HTERT RPE-1 (cell line): ENCODE measurements around the gene RAB41.
"Not testable (repeated sequence)": the region's sequence is repeated elsewhere in the genome, so short reads cannot be mapped to it uniquely, and the experiment has no call there.

Source experiments
- in situ Hi-C: fragments of 300-500 bp; cut with MboI; formaldehyde crosslinking; loops from 4 replicates; pipeline ENCODE4 v1.14.3; 2020; ENCODE audit warnings: low sequenced_read_pairs

The RAB41 gene

DNA sequence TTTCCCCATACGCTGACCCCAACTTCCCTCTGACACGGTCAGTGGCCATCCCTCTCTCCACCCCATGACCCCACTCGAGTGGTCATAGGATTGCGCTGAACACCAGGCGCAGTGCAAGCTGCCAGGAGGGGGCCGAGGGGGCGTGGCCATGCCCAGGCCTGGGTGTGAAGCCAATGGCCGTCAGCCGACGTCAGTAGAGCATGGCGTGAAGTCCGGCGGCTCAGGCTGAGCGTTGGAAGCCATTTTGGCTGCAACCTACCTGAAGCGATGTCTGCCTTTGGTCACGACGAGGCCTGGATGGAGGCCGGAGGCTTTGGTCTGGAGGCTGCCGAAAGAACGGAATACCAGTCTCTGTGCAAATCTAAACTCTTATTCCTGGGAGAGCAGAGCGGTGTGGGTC lies at the start of gene RAB41:
Gene RAB41 (plus strand): TSS at position 222 of the 400 bp plus-strand sequence. CDS start 46 bp downstream, at position 268.
- in situ Hi-C loops: no loop called here

- in situ Hi-C loops: no loop called here
These were observed 47.6 kb upstream of the RAB41 start, which contains the start of gene AWAT1 for GRCh38 chrX:70234355-70234754. TSS of gene AWAT1 (plus strand) at chrX:70234655. CDS start at chrX:70234696, 41 bp downstream.

GRCh38 chrX:70240751-70241150 lies 41.2 kb upstream of the RAB41 start:
- in situ Hi-C loops: no loop called here

DNA sequence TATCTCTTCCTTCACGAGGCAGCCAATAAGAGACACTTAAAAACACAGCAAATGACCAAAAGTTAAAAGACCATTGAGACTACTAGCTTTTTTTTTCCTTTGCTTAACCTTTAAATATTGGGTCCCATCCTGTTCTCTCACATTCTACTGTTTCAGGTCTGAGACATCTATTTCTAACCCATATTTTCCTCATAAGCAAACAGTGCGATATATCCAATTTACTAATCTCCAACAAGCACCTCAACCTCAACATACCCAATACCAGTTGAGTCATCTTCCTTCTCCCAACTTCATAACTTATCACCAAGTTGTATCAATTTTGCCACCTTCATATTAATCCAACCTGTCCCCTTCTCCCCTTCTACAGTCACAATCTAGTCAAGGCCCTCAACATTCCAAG lies 40.5 kb upstream of the RAB41 start:
- in situ Hi-C loops: no loop called here

DNA sequence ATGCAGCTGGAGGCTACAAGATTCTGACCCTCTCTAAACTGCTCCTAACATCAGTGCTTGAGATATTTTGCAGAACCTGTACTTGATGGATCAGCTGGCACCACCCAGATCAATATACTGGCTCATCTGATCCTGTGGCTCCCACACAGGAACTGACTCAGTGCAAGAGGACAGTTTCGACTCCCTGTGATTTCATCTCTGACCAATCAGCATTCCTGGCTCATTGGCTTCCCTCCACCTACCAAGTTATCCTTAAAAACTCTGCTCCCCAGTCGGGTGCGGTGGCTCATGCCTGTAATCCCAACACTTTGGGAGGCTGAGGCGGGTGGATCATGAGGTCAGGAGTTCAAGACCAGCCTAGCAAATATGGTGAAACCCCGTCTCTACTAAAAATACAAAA lies 38.4 kb upstream of the RAB41 start:
- in situ Hi-C loops: not testable (repeated sequence)

DNA sequence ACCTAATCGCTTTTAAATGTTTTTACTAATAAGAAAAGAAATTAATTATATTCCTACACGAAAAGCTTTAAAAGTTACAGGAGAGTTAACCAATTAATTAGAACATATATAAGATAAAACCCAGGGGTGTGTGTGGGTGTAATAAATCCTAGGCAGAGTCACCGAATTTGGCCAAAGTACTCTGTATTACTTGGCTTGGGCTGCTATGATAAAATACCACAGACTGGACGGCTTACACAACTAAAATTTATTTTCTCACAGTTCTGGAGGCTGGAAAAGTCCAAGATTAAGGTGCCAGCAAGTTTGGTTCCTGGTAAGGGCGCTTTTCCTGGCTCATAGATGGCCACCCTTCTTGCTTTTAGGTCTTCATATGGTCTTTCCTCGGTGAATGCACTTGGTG lies 37.1 kb upstream of the RAB41 start:
- in situ Hi-C loops: no loop called here

- in situ Hi-C loops: no loop called here
These were observed 34.7 kb upstream of the RAB41 start for GRCh38 chrX:70247252-70247651.

DNA sequence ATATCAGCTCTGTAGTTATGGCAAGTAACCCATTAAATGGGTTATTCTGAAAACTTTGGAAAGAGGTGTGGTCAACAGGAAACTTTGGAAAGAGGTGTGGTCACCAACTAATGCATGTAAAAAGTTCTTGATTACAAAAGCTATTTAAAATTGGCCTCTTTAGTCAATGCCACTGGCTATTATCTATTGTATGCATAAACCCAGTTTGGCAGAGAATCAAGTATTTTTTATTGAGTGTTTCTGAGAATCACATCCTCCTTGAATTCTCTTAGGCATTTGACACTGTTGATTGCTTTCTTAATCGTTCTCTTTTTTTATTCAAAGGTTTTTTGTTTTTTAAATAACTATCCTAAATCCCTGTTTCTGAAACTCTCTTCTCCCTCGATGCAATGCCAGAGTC lies 29.5 kb upstream of the RAB41 start:
- in situ Hi-C loops: no loop called here

DNA sequence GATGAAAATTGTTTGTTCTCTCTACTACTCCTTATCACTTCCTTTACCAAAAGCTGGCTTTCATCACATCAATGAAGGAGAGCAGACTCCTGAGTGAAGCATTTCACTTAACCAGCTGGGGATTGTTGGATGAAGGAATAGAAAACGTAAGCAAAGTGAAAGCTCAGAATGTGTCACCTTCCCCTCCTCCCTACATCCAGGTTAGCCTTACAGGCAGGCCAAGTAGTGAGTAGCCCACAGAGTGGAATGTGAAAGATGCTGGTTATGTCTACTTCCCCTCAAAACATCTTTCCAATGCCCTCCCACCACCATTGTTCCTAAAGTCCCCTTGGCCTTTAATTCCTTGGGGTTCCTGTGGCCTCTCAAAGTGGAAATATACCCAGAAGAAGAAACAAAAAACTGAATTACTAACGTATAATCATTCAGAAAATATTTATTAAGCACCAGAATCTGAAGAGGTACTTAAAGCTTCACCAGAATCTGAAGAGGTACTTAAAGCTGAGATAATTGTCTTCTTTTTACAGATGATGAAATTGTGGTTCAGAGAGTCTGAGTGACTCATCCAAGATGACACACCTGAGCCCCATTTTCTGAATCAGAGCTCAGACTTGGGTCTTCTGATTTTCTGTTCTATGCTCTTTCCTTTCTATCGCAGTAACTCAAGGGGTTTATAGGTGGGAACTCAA lies 28.5 kb upstream of the RAB41 start:
- in situ Hi-C loops: no loop called here

- in situ Hi-C loops: no loop called here
These were observed 27.9 kb upstream of the RAB41 start for GRCh38 chrX:70254063-70254400.

DNA sequence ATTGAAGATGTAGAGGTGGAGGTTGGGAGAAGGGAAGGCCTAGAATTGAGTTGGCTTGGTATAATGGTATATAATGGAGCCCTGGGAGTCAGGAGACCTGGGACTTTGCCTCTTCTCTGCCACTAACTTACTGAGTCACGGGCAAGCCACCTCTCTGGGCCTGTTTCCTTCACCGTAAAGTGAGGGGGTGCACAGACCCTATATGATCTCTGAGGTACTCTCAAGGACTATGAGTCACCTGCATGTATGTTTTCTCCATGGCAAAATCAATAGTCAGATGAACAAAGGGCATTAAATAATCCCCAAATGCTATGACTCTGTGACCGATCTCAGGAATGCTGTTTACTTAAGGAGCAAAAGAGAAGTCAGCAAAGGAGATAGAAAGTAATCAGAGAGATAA lies 27.1 kb upstream of the RAB41 start:
- in situ Hi-C loops: no loop called here

- in situ Hi-C loops: no loop called here
These were observed 26.5 kb upstream of the RAB41 start for GRCh38 chrX:70255452-70255851.

DNA sequence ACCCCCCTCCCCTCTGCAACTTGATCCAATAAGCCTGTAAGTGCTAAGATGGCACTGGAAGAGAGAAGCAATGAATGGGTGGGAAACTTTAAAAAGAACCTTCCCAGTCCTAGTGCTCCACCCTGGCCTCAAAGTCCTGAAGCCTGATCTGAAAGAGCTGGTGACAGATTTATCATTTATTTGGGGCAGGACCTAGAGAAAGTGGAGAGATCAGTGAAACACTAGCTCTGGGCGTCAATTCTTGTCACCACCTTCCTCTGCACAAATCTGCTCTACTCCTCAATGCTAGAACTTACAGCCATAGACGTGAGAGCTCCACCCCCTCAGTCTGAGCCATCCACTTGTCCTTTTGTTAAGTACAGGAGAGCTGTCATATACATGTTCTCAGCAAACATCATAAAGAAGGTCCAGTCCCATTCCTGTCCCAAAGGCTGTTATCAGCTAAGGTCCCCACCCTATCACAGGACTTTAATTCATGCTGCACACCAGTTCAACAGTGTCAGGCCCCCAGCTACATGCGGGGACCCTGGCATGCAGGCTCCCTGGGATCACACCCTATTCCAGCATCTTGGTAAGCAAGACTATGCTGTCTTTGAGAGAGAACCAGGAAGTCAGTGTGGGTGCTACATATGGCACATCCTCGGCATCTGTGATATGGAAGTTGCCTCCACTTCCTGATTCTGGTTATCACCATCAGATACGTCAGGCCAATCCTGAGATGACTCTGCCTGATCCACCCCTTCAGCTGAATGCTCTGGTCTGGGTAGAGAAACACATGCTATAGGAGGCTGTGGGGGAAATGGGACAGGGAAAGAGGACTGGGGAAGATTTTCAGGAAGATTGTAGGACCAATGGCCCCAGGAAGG lies 24.3 kb upstream of the RAB41 start:
- in situ Hi-C loops: no loop called here

DNA sequence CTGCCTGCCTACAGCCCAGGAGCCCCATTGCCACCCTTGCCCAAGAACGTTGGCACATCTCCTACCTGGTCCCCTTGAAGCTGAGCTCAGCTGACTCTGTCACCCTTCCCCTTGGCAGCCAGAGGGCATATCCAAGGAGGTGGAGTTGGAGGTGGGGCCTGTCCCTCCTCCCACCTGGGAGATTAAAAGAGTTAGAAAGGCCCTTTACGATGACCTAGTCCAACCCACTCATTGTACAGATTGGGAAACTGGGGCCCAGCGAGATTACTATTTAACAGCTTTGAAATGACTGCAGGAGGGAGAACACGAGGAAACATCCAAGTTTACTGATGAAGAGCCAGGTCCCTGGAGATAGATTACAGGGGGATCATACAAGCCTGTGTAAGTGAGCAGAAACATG lies 21.9 kb upstream of the RAB41 start, which contains the start of gene P2RY4:
Gene P2RY4 (minus strand): TSS at position 101 of the 400 bp plus-strand sequence. CDS start 580 bp downstream, outside the sequence.
- in situ Hi-C loops: no loop called here

GRCh38 chrX:70262952-70263567 lies 18.9 kb upstream of the RAB41 start:
- in situ Hi-C loops: no loop called here

DNA sequence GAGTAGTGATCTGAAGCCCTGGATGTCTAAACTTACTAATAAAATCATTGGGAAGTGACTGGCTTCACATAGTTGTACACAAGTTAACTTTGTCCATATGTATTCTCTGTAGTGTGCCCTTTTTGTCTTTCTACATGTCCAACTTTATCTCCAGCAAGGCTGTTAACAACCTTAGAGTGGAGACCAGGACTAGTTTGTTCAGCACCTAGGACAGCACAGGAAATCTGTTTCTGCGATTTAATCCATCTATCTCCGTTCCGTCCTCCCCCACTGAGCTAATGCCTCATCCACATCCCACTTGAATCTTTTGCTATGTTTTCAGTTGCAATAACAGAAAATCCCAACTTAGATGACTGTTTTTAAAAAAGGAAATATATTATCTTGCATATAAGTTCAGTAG lies 17.2 kb upstream of the RAB41 start:
- in situ Hi-C loops: no loop called here

- in situ Hi-C loops: no loop called here
These were observed 13.9 kb upstream of the RAB41 start, which contains the start of gene ARR3 for GRCh38 chrX:70268034-70268433. TSS of gene ARR3 (plus strand) at chrX:70268334. CDS start at chrX:70269386, 1,052 bp downstream.

- in situ Hi-C loops: not testable (repeated sequence)
These were observed 7.9 kb upstream of the RAB41 start for GRCh38 chrX:70274029-70274428.

DNA sequence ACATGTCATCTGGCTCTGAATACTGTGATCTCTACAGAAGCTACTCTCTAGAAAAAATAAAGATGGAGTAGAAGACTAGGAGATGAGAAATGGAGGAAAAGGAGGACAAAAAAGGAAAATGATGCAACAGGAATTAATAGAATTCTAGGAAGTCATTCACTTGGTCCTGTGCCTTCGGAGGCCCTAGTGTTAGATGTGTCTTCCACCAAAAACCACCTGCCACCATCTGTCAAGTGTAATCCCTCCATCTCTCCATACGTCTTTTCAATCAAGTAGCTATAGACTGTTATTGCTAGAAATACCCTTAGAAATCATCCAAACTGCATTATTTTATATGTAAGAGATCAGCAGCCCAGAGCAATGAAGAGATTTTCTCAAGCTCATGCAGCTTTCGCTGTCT lies 2.9 kb upstream of the RAB41 start:
- in situ Hi-C loops: no loop called here

DNA sequence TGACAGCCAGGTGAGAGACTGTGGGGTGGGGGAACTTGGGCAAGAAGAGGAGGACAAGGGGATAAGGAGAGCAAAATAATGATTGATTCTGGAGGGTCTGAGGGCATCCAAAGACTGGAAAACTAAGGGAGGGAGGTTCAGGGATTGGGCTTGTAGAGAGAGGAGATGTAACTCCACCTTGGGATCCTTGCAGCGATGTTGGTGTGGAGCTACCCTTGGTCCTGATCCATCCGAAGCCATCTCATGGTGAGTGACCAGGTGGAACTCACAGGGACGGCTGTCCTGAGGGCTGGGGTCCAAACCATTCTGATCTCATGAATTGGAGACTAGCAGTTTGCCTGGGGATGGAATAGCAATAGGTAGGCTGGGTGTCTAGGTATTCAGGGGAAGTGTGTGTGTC lies 1.4 kb upstream of the RAB41 start:
- in situ Hi-C loops: no loop called here

DNA sequence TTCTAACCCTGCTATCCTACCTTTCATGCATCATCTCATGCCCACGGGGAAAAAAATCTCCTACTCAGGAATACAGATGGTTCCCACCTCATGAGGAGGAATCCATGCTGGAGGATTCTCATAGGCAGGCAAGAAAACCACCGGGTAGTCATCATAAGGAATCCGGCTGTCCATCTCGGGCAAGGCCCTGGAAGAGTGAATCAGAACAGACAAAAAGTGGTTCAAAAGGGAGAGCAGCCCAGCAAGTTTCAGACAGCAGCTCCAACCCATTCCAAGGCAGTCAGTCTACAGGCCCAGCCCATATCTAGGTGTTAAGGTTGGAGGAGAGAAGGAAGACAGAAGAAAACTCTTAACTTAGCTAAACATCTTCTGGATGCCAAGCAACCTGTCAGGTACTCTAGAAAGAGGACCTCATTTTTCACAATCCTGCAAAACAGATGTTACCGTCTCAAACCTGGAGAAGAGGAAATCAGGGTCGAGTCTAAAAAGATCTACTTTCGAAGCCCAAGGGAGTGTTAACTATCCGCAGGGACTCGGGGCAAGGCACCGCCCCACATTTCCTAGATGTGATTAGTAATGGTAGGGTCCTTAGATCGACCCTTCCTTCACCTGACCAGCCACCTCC lies 7.3 kb downstream of the RAB41 start:
- in situ Hi-C loops: no loop called here
